HG03196 (cell line): ENCODE results near the gene DNAJA2.

ENCODE experiments used
- ATAC-seq: cut with Tn5 transposase; IDR thresholded peaks from one replicate; pipeline ENCODE4 v1.9.1; 2021; ENCODE audit not compliant: unreplicated experiment

DNAJA2 gene

DNA sequence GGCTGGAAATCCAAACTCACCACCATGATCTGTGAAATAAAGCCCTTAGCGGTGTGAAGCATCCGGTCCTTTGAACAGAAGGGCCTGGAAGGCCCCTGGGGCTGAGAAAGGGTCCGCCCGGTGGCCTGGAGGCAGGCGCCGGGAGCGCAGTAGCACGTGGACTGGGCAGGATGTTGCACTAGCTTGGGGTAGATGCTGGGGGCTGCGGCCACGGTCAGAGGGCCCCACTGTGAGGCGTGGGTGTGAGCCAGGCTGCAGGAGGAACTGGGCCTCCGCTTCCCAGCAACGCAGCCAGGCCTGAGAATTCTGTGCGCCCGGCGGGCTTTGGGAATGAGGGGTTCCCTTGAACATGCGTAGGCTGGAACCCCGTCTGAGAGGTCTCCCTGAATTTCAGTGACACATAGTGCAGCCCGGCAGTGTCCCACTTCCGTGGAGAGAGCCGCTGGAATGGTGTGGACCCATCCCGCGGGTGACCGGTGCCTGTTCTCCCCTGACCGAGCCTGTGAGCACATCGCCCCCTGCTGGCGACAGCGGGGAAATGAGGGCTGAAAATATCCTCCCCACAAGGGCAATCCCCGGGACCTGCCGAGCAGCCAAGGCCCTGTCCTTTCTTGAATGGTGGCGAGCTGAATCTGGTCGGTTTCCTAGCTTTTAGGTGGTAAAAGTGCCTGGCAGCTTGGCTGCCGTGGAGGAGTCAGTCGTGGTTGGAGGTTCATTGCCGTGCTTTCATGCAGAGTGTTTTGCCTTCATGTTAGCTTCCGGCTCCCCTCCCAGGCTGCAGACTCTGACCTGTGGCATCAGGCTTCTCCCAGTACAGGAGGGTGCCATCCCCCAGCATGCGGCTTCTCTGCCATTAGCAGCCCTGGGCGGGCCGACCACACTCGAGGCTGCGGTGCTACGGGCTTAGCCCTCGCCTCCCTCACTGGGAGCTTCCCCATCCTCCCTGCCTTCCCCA, 43.8 kb downstream of the DNAJA2 start:
- peak; percentile 61 for ATAC-seq

GRCh38 chr16:46928811-46929210, 44.7 kb downstream of the DNAJA2 start:
- ATAC-seq = no peak

DNA sequence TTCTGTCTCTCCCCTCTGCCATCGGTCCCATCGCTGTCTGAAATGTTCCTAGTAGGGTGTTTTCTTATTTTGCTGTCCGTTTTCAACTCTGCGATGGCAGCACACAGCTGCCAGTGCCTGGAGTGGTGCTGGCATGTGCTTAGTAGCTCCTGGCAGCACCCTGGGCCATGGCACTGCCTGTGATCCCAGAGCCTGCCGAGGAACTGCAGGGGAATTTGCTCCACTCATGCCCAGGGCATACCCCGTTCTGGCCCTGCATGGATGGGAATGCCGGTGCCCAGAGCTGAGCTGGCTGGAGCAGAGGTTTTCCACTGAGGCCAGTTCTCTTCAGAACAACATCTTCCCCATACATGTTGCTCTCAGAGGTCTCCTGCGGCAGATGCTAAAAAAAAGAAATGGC, 46.2 kb downstream of the DNAJA2 start:
- ATAC-seq = no peak

DNA sequence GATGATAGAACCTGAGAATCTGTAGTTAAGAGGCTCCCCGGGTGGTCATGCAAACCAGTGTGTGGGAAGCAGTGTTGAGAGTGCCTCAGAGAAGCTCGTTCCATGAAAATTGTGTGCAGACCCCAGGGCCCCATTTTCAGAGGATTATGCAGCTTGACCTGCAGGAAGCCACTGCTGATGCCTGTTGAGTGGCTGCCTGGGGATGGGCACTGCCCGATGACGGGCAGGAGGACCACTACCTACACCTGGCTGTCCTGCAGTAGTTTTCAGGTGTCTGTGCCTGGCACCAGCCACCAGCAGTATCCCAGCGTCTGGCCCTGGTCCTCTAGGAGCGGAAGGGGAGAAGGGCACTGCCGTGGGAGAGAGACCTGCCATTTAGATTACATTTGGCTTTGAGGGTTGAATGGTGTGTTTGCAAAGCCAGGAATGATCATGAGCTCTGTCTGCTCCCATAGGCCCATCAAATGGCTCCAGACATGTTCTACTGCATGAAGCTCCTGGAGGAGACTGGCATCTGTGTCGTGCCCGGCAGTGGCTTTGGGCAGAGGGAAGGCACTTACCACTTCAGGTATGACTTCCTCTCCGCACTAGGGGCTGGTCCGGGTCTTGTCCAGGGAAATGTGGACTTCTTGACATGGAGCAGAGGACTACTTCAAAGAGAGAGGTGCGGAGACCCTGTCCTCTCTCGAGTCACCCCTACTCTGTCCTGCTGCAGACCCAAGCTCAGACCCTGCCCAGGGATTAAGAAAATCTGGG, 46.8 kb downstream of the DNAJA2 start:
- ATAC-seq = no peak

DNA sequence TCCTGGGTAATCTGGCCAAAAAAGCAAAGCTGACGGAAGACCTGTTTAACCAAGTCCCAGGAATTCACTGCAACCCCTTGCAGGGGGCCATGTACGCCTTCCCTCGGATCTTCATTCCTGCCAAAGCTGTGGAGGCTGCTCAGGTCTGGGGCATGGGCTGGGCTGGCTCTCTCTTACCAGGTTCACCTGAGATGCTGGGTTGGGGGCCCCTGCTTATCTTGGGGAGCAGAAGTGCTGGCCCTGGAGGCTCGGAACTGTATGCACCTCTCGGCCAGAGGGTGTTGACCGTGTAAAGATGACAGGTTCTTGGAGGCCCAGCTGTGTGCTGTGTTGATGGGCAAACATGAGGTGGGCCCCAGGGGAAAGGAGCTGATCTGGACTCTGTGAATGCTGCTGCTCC, 49.1 kb downstream of the DNAJA2 start:
- no peak for ATAC-seq

- ATAC-seq = no peak
Measured at GRCh38 chr16:46923513-46924295, 49.8 kb downstream of the DNAJA2 start.

DNA sequence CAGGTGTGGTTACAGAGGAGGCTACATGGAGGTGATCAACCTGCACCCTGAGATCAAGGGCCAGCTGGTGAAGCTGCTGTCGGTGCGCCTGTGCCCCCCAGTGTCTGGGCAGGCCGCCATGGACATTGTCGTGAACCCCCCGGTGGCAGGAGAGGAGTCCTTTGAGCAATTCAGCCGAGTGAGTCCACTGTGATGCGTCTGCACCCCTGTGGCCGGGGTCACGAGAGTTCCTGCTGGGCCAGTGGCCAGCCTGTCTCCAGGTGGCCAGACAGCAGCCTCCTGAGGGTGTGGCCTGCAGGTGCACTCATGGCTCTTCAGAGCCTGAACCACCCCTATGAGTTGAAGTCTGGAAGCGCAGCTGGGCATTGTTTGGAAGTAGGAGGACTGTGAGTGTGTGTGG, 51.2 kb downstream of the DNAJA2 start:
- ATAC-seq = no peak

DNA sequence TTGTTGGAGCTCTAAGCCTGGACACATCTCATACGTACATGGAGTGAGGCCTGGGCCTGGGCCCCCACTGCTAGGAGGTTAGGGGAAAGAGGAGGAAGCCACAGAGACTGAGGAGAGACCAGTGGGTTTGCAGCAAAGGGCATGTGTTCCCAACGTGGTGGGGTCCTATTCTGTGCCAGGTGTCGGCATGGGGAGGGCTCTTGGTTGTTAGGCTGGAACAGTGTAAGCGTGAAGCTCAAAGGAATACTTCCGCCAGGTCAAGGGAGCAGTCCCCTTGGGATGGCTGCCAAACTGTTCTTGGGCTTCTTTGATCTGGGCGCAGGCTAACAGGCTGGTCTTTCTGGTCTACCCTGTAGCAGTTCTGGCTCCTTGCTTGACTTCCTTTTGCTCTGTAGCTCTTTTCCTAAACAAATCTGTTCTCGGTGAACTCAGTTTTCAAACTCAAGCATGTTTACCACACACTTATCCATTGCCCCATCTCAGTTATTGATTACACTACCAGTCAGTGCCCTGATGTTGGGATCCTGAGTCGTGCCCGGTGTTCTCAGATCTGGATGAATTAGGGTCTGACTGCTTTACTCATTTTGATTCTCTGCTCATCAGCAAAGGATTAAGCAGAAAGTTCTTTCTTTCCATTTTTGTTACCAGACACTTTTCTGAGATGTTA, 52.9 kb downstream of the DNAJA2 start:
- ATAC-seq = no peak

DNA sequence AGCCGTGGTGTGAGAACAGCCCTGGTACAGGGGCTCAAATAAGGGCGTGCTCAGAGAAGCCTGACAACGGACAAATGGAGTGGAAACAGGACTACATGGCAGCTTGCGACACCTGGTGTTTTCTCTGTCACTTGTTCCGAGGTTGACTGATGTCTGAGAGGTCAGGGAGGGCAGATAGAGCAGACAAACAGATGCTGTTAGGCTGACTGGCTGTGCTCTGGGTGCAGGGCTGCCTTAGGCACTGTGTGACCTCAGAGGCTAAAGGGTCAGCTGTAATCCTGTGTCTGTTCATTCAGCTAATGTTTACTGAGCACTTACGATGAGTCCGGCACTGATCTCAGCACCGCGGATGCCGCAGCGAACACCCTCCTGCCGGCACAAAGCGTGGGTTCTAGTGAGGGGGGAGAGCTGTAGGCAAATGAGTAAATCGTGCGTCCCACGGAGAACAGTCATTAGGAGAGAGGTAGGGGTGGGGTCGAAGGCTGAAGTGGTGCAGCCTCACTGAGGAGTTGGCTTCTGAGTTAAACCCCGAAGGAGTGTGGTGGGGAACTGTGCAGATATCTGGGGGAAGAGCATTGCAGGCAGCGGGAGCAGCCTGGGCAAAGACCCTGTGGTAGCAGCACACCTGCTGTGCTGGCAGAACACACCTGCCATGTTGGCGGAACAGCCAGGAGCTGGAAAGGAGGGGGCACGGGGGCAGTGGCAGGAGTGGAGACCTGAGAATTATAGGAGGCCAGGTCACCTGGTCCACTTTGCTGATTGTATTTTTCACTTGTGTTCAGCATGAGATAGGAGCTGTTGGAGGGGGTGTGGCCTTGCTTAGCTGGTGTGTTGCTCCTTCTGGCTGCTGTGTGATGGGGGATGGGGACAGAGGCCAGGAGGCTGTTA, 54.3 kb downstream of the DNAJA2 start:
- peak; percentile 86 for ATAC-seq

GRCh38 chr16:46918400-46918799, 55.1 kb downstream of the DNAJA2 start:
- no peak for ATAC-seq

DNA sequence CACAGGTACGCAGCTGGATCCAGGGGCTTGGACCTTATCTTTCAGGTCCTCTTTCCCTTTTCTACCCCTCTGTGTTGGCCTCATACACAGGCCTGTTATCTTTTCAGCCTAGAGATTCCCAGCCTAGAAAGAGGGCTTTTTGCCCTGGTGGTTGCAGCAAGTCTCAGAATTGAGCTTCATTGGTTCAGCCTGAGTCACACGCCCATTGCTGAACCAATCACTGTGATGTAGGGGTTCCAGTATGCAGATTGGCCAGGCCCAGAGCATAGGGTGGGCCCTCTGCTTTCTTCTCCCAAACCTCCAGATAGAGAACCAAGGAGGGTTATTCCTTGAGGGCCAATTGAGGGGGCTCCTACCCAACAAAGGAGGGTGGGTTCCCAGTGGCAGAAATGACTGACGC, 56.5 kb downstream of the DNAJA2 start:
- no peak for ATAC-seq

GRCh38 chr16:46915483-46916025, 57.9 kb downstream of the DNAJA2 start:
- ATAC-seq = no peak

- no peak for ATAC-seq
Measured at GRCh38 chr16:46914556-46915201, 58.8 kb downstream of the DNAJA2 start.

DNA sequence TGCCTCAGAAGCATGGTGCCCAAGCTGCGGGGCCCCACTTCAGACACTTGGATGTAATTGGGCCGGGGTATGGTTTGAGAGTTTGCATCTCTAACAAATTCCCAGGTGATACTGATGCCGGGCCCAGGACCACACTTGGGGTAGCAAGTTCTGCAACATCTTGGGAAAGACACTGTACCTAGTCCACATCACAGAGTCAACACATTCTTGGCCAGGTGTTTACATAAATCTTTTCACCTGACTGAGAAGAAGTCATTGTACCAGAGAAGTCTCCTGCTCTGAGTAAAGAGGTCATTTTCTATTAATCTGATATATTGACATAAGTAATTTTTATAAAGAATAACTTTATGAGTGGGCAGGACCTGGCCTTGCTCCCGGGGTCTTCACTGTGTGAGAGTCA, 61.8 kb downstream of the DNAJA2 start:
- no peak for ATAC-seq

- no peak for ATAC-seq
Measured at GRCh38 chr16:46911038-46911437, 62.4 kb downstream of the DNAJA2 start.

DNA sequence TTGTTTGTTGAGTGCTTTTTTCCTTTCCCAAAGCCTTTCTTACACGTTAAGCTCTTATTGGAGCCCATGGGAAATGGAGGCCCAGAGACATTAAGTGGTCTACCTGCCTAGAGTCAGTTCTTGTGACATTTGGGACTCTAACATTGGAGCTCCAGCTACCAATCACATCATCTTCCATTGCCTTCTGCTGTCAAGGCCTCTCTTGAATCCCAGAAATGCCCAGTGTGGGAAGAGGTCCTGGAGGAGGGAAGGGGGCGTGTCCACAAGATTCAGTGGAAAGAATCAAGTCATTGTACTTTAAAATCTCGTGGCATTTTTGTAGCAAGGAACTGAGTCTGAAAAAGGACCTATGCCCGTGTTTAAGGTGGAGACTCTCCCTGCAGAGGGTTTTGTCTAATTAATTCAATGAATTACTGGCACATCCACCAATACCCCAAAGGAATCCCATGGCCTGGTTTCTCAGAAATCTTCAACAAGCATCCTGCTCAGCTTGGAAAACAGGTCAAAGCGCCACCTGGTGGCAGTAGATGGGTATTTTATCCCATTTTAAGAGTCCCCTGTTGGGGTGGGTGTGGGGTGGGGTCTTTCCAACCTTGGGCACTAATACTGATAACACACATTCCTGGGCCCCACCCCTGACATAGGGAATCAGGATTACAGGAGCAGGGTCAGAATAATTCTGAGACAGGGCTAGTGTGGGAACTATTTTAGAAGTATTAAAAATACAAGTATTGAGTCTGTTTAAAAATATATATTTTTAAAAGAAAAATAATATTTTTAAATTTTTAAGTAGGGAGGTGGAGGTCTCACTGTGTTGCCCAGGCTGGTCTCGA, 64.7 kb downstream of the DNAJA2 start:
- no peak for ATAC-seq

DNA sequence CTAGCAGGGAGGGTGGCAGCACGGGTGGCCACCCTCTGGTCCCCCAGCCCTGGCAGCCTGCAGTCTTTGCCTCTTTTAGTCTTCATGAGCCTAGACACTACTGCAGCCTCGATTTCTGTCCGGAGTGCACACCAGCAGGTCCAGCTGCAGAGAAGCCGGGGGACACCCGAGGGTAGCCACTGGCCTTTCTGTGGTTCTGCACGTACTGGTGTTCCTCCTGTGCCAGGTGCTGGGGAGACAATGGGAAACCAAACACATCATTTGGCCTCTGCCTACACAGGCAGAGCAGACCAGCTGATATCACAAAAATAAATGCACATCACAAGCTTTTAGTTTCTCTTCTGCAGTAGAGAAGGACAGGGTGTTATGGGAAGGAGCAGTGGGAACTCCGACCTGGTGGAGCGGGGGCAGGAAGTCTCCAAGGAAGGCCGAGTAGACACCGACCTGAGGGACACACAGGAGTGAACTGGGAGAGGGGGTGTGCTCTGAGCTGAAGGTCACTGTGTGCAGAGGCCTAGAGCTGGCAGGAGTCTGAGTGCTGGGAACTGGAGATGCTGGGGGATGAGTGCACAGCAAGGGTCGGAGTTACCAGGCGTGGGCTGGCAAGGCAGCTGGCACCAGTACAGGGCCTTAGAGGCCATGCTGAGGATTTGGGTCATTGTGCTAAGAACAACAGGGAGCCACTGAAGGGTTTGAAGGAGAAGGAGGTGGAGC, 66.3 kb downstream of the DNAJA2 start:
- ATAC-seq = no peak
